SK-MEL-5 (cell line): Measurements from ENCODE around the gene RNF11. TPM values are rescaled to one million over a fixed set of nuclear protein-coding genes. Genes with fewer than 3 reads are reported as not detected.
A peak's percentile ranks its signal among the peaks of the same experiment; 100 is the strongest.

ENCODE experiments used
- DNase-seq: peaks from one replicate; pipeline ENCODE4 v3.0.0-alpha.2; 2016; ENCODE audit warnings: low read depth, low spot score
- in situ Hi-C: cut with HindIII; loops from 2 replicates; pipeline ENCODE4 v1.10.0; 2016; ENCODE audit warnings: low sequenced_read_pairs, high pct_unique_total_duplicates, low pct_unique_long_range_greater_than_20kb
- total RNA-seq: library from RNA; depleted of rRNA; stranded (reverse); fragments of >200 nt; shearing (Covaris generic); gene quantifications from 2 replicates; pipeline ENCODE4 v1.2.3, GENCODE V29; 2014

RNF11 gene
- total RNA-seq, 1 experiment from 2014 or later = 103 TPM

GRCh38 chr1:51282605-51283004, 46.5 kb downstream of the RNF11 start:
- in situ Hi-C loops = no loop called here

GRCh38 chr1:51283979-51284378, 47.9 kb downstream of the RNF11 start:
- no peak for DNase-seq
- in situ Hi-C loops = no loop called here

More at GRCh38 chr1:51282605-51283004, 46.5 kb downstream of the RNF11 start:
- DNase-seq = no peak

GRCh38 chr1:51284487-51284954, 48.4 kb downstream of the RNF11 start:
- in situ Hi-C loops = no loop called here
- DNase-seq = no peak

- in situ Hi-C loops = no loop called here
- DNase-seq = no peak
These were observed 49.0 kb downstream of the RNF11 start for GRCh38 chr1:51285055-51285454.

GRCh38 chr1:51287966-51288365, 51.9 kb downstream of the RNF11 start:
- in situ Hi-C loops = no loop called here
- DNase-seq = no peak

- no peak for DNase-seq
- in situ Hi-C loops = no loop called here
These were observed 52.5 kb downstream of the RNF11 start for GRCh38 chr1:51288578-51288977.

GRCh38 chr1:51289676-51290488, 53.8 kb downstream of the RNF11 start:
- in situ Hi-C loops = no loop called here
- DNase-seq = no peak

- in situ Hi-C loops = no loop called here
- no peak for DNase-seq
These were observed 54.4 kb downstream of the RNF11 start for GRCh38 chr1:51290489-51290847.

GRCh38 chr1:51293898-51294515, 57.9 kb downstream of the RNF11 start:
- in situ Hi-C loops = no loop called here
- DNase-seq = no peak

GRCh38 chr1:51294566-51295184, 58.6 kb downstream of the RNF11 start:
- in situ Hi-C loops = no loop called here
- DNase-seq = no peak

GRCh38 chr1:51295926-51296325, 59.9 kb downstream of the RNF11 start:
- DNase-seq = no peak
- in situ Hi-C loops = no loop called here

GRCh38 chr1:51296383-51297357, 60.6 kb downstream of the RNF11 start:
- in situ Hi-C loops = no loop called here
- DNase-seq = peak; percentile 84

GRCh38 chr1:51297401-51298321, 61.6 kb downstream of the RNF11 start:
- in situ Hi-C loops = no loop called here
- no peak for DNase-seq

- in situ Hi-C loops = no loop called here
- DNase-seq = no peak
These were observed 62.2 kb downstream of the RNF11 start for GRCh38 chr1:51298322-51298705.

- in situ Hi-C loops = no loop called here
- DNase-seq = no peak
These were observed 63.3 kb downstream of the RNF11 start for GRCh38 chr1:51299185-51299885.

- in situ Hi-C loops = no loop called here
- DNase-seq = no peak
These were observed 64.1 kb downstream of the RNF11 start for GRCh38 chr1:51299981-51300670.
